CD4-positive, alpha-beta T cell (primary cell): ENCODE measurements around the gene ZRANB3. TPM values are rescaled to one million over a fixed set of nuclear protein-coding genes. Genes with fewer than 3 reads are reported as not detected.

Experiments used
- ATAC-seq: fragments of 200-7000 bp; cut with Tn5 transposase; one replicate; pipeline ENCODE4 v1.10.0; 2022; ENCODE audit warnings: mild to moderate bottlenecking; ENCODE audit not compliant: poor library complexity
- CTCF ChIA-PET: fragments of 350-600 bp; sonication (Branson Sonifier 250); formaldehyde crosslinking; loops from one replicate; lab custom pipeline; 2021; ENCODE audit warnings: antibody characterized with exemption, inconsistent platforms; lab: Charles Lee
- POLR2A ChIA-PET: fragments of 350-600 bp; sonication (Branson Sonifier 250); formaldehyde crosslinking; loops from one replicate; lab custom pipeline; 2021; ENCODE audit warnings: antibody characterized with exemption, inconsistent platforms; lab: Charles Lee
- DNase-seq, 14 experiments: peaks; one replicate each; pipeline ENCODE4 v3.0.0-alpha.2; 2013 to 2020; ENCODE audit warnings: mixed read lengths in 2 of 14
- H3K27ac ChIP-seq, 2 donors: one replicate each; pipeline versions ENCODE4 v1.5.1 to v1.7.0; 2013; ENCODE audit warnings: low read length in 2 of 2, low read depth in 1 of 2, mild to moderate bottlenecking in 1 of 2
- H3K27me3 ChIP-seq, 2 experiments: 1 replicate in 1 of 2; 2 replicates in 1 of 2; pipeline versions ENCODE4 v1.6.1 to v1.7.0; 2013; ENCODE audit warnings: low read length in 2 of 2, control low read depth in 1 of 2, mild to moderate bottlenecking in 1 of 2, moderate library complexity in 1 of 2; ENCODE audit not compliant: insufficient read depth in 2 of 2, control insufficient read depth in 1 of 2
- H3K36me3 ChIP-seq: one replicate; pipeline ENCODE4 v1.6.1; 2013; ENCODE audit warnings: low read length, control low read depth; ENCODE audit not compliant: insufficient read depth
- H3K4me1 ChIP-seq: one replicate; pipeline ENCODE4 v1.6.1; 2013; ENCODE audit warnings: low read length, control low read depth; ENCODE audit not compliant: insufficient read depth
- H3K4me3 ChIP-seq: one replicate; pipeline ENCODE4 v1.5.1; 2013; ENCODE audit warnings: mild to moderate bottlenecking, low read length, moderate library complexity
- H3K9me3 ChIP-seq, 2 experiments: 1 replicate in 1 of 2; 2 replicates in 1 of 2; pipeline versions ENCODE4 v1.6.1 to v1.7.0; 2013; ENCODE audit warnings: low read length in 2 of 2, mild to moderate bottlenecking in 2 of 2, control low read depth in 1 of 2, moderate library complexity in 1 of 2; ENCODE audit not compliant: control insufficient read depth in 1 of 2, insufficient read depth in 1 of 2
- H3K27ac Mint-ChIP-seq: one replicate; pipeline ENCODE4 v1.8.0; 2020; ENCODE audit warnings: mixed read lengths
- H3K27me3 Mint-ChIP-seq: one replicate; pipeline ENCODE4 v1.8.0; 2021; ENCODE audit warnings: mixed read lengths
- H3K36me3 Mint-ChIP-seq: one replicate; pipeline ENCODE4 v1.8.0; 2021; ENCODE audit warnings: low read depth, mixed read lengths
- H3K4me1 Mint-ChIP-seq: one replicate; pipeline ENCODE4 v1.8.0; 2021; ENCODE audit warnings: low read depth, mixed read lengths
- H3K4me3 Mint-ChIP-seq: one replicate; pipeline ENCODE4 v1.8.0; 2020; ENCODE audit warnings: mild to moderate bottlenecking, mixed read lengths
- H3K9me3 Mint-ChIP-seq: one replicate; pipeline ENCODE4 v1.8.0; 2020; ENCODE audit warnings: mixed read lengths
- CTCF ChIP-seq: fragments of 200-600 bp; IDR thresholded peaks from one replicate; pipeline ENCODE4 v1.8.0; 2022; ENCODE audit warnings: antibody characterized with exemption, mild to moderate bottlenecking
- intact Hi-C, 2 experiments: fragments of 100-400 bp; cut with DNase I in 1 of 2; cut with micrococcal nuclease in 1 of 2; formaldehyde crosslinking; loops; one replicate each; pipeline versions ENCODE4 v1.15.1 to v1.9.0; 2023 to 2025; cut with DNase I, micrococcal nuclease
- total RNA-seq, 174 experiments: library from RNA in 2 of 174; stranded (reverse) in 2 of 174; gene quantifications; one replicate each; pipeline ENCODE4 v1.2.3 and lab custom pipeline; 2021 to 2026

The ZRANB3 gene
- total RNA-seq, 2 experiments from 2014 or later: 3.9 to 4.2 TPM

- no peaks in the 10 kb centered on the region for H3K9me3 ChIP-seq
- Mint-ChIP-seq H3K4me1 (no peaks in the 10 kb centered on the region), H3K27ac (no peak overlapping the region), H3K9me3 (peaks cover 6% of the 10 kb centered on the region), H3K4me3 (no peak overlapping the region), H3K36me3 (peaks cover 78% of the 10 kb centered on the region), H3K27me3 (no peaks in the 10 kb centered on the region)
- H3K4me3 ChIP-seq: no peak overlapping the region
- H3K36me3 ChIP-seq: peaks cover 38% of the 10 kb centered on the region
- H3K27ac ChIP-seq: no peak overlapping the region
- no peak for ATAC-seq
- no peak for TF ChIP-seq CTCF
- POLR2A ChIA-PET: no interaction called here
- H3K27me3 ChIP-seq: no peaks in the 10 kb centered on the region
- DNase-seq: no peak
- CTCF ChIA-PET: interaction anchor here (1.1 kb wide), 1 partner anchor 9 kb away, joined by 3 read pairs; no protein-coding TSS in a partner anchor
- H3K4me1 ChIP-seq: no peaks in the 10 kb centered on the region
- intact Hi-C loops: no loop called here
Observed at GRCh38 chr2:135175177-135175576, 355.8 kb downstream of the ZRANB3 start.

GRCh38 chr2:135174810-135175093 is 356.3 kb downstream of the ZRANB3 start:
- peaks cover 6% of the 10 kb centered on the region for H3K9me3 Mint-ChIP-seq
- ATAC-seq (no peak), DNase-seq (no peak)
- H3K27ac ChIP-seq: no peak overlapping the region
- H3K9me3 ChIP-seq: no peaks in the 10 kb centered on the region
- H3K4me1 ChIP-seq: no peaks in the 10 kb centered on the region
- H3K36me3 ChIP-seq: peaks cover 42% of the 10 kb centered on the region
- H3K4me1 Mint-ChIP-seq: no peaks in the 10 kb centered on the region
- H3K4me3 ChIP-seq: no peak overlapping the region
- TF ChIP-seq CTCF: no peak
- H3K4me3 Mint-ChIP-seq: no peak overlapping the region
- POLR2A ChIA-PET: no interaction called here
- H3K27me3 ChIP-seq: no peaks in the 10 kb centered on the region
- peaks cover 82% of the 10 kb centered on the region for H3K36me3 Mint-ChIP-seq
- no peaks in the 10 kb centered on the region for H3K27me3 Mint-ChIP-seq
- H3K27ac Mint-ChIP-seq: no peak overlapping the region
- CTCF ChIA-PET: no interaction called here
- intact Hi-C loops: no loop called here

- POLR2A ChIA-PET: no interaction called here
- no peak overlapping the region for H3K4me3 Mint-ChIP-seq
- no peak for DNase-seq
Observed at GRCh38 chr2:135174049-135174809, 356.8 kb downstream of the ZRANB3 start.

More at GRCh38 chr2:135174049-135174809, 356.8 kb downstream of the ZRANB3 start:
- Histone ChIP-seq H3K4me1 (no peaks in the 10 kb centered on the region), H3K36me3 (peaks cover 45% of the 10 kb centered on the region), H3K9me3 (no peaks in the 10 kb centered on the region), H3K27ac (no peak overlapping the region), H3K4me3 (no peak overlapping the region), H3K27me3 (no peaks in the 10 kb centered on the region)
- ATAC-seq: no peak
- no peaks in the 10 kb centered on the region for H3K4me1 Mint-ChIP-seq
- no peak overlapping the region for H3K27ac Mint-ChIP-seq
- H3K9me3 Mint-ChIP-seq: peaks cover 6% of the 10 kb centered on the region
- no peak for TF ChIP-seq CTCF
- peaks cover 87% of the 10 kb centered on the region for H3K36me3 Mint-ChIP-seq
- H3K27me3 Mint-ChIP-seq: no peaks in the 10 kb centered on the region
- CTCF ChIA-PET: no interaction called here
- intact Hi-C loops: no loop called here
